HG03045 (cell line): ENCODE measurements around the gene ADARB2.
"Not testable (repeated sequence)": the region's sequence is repeated elsewhere in the genome, so short reads cannot be mapped to it uniquely, and the experiment has no call there.

Experiments used
- ATAC-seq: cut with Tn5 transposase; IDR thresholded peaks from one replicate; pipeline ENCODE4 v1.9.1; 2021; ENCODE audit warnings: mild to moderate bottlenecking, moderate library complexity; ENCODE audit not compliant: unreplicated experiment

The ADARB2 gene

DNA sequence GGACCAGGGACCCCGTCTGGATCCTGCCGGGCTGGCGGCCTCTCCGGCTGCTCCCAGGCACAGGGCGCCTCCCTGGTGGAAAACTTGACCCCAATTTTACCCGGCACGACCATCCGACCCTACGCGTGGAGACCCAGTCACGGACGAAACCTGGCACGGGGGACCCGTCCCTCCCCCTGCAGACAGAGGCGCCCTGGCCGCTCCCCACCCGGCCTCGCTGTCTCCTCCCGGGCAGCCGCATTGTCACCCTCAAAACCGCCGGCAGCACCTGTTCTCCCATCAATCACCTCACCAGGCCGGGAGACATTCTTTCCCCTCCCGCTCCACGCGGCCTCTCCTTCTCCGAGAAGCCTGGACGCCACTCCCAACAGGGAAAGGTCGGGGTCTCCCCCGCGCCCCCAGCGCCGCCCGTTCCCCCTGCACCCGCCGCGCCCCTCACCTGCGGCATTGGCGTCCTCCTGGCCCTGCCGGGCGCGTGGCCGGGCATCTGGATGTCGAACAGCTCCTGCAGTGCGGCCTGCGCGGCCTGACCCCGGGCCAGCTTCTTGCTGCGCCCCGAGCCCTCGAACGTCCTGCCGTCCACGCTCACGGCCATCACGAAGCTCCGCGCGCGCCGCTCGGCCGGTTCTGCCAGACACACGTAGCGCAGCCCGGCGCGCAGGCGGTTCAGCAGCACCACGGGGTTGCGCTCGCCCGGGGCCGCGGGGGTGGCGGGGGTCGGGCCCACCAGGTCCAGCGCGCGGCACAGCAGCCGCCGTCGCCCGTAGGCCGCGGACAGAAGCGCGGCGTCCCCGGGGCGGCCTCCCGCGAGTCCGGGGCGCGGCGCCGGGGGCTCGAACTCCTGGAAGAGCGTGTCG is 374.5 kb downstream of the ADARB2 start:
- ATAC-seq: no peak

DNA sequence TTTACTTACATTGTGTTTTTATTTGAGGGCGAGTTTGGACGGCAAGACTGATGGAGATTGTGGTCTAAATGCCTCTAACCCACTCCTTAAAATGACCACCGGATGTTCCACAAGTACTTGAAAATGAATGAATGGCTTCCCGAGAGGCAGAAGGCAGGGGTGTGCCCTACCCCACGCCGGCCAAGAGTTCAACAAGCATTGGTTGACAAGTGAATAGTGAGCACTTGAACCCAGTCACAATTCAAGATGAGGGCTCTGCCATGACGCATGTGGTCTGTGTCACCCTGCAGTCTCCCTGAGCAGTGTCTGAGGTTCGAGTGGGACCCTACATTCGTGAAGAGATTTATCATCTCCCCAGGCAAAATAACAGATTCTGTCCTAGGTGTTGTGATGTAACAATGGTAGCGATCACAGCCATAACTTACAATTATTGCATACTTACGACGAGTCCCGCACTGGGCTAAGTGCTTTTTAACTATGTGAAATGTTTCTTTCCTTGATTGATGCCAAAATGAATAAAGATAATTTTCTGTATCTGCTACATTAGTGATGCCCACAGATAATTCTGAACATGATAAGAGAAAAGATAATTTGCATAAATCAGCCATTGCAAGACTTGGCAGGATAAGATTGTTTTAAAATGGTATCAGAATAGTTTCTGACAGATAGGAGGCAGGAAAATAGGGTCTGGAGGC is 375.8 kb downstream of the ADARB2 start:
- no peak for ATAC-seq

GRCh38 chr10:1360558-1361164 is 376.7 kb downstream of the ADARB2 start:
- no peak for ATAC-seq

DNA sequence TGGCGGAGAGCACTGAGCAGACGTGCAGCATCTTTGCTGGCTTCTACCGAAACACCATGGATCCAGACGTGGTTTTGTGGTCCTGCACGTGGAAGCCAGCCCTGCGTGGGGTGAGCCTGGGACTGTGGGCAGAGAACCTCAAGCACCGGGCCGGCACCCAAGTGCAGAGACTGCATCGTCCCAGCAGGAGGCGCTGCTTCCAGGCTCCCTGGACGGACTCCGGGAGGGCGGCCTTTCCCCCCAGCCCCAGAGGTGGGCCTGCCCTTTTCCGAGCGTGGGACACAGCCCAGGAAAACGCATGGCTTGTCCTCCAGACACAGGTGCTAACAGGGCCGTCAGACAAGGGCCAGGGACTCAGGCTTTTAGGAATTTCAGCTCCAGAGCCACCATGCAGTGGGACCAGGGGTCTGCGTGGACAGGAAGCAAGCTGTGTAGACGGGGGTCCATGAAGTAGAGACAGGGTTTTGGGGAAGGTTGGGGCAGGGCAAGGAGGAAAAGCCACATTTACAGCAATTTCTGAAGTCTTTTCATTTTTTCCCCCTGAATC is 377.2 kb downstream of the ADARB2 start:
- no peak for ATAC-seq

GRCh38 chr10:1359626-1359955 is 377.7 kb downstream of the ADARB2 start:
- ATAC-seq: no peak

DNA sequence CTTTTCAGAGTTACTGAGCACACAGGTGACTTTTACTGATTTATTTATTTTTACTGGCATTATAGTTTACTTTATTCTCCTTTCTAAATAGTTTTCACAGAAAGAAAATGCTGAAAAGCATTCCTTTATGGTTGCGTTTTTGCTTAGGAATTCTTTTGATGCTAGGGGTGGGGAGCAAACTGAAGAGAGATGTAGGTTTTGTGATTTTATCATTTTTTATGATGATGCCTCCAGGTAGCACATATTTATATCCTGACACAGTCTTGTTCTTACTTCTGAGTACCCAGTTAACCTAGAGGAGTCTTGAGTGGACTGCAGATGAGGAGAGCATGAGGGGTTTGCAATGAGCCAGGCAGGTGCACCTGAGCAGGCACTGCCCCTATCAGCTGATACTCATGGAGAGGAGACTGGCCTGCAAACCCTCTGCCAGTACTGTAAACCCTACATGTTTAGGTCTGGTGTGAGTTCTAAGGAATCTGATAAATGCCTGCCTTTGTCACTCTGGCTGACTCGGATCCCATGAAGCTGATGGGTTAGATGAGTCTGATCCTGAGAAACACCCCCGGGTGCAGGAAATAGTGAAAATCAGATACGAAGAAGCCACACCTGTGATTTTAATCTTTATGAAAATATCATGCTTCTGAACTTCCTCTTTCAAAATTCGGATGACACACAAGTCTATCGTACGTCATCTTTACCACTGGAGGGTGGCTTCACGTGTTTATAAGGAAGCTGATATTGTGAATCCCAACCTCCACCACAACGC is 378.3 kb downstream of the ADARB2 start:
- no peak for ATAC-seq

DNA sequence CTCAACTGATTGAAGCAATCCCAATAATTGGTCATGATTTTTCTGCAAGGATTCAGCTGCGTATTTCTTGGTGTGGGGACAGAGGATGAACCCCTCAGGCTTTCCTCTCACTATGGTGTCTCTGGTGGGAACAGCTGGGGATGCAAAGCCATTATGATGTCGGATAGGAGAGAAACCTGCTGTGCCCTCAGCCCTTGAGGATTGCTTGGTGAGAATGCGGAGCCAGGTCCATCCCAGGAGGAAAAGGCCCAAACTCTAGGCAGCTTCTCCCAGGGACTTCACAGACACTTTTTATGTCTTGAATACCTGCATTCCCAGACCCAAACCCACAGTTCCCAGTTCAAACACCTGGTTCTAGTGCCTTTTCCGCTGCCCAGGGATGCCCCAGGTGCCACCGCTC is 379.2 kb downstream of the ADARB2 start:
- no peak for ATAC-seq

DNA sequence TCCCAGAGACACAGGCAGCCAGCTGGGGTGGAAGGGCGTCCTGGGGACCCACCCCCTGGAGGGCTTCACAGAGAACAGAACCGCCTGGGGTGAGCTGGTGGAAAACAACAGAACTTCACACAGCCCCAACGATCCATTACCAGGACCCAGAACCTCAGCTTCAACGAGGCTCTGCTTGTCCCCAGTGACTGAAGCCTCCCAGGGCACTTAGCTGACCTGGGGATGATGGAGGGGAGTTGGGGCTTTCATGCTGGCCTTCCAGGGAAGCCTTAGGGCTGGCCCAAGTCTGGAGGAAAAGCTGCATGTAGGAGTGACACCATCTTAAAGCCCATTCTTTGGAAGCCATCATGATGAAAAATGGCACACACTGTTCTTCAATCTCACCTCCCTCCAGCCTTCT is 381.0 kb downstream of the ADARB2 start:
- no peak for ATAC-seq

- no peak for ATAC-seq
These were observed 382.3 kb downstream of the ADARB2 start for GRCh38 chr10:1354809-1355710.

DNA sequence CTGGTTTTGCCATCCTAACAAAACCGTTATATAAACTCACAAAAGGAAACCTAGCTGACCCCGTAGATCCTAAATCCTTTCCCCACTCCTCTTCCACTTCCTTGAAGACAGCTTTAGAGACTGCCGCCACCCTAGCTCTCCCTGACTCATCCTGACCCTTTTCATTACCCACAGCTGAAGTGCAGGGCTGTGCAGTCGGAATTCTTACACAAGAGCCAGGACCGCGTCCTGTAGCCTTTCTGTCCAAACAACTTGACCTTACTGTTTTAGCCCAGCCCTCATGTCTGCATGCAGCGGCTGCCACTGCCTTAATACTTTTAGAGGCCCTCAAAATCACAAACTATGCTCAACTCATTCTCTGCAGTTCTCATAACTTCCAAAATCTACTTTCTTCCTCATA is 385.0 kb downstream of the ADARB2 start:
- ATAC-seq: not testable (repeated sequence)

DNA sequence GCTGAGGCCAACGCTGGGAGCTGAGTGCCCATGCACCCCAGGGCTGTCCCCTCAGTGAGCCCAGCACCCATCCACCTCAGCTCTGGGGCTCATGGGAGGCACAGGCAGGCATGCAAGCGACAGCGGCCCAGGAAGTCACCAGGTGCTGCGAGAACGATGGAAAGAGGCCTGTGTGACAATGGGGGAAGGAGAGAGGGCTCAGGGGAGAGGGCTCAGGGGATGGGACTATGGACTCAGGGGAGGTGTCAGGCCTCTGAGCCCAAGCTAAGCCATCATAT is 388.6 kb downstream of the ADARB2 start:
- no peak for ATAC-seq

- ATAC-seq: no peak
These were observed 389.2 kb downstream of the ADARB2 start for GRCh38 chr10:1347962-1348772.

- no peak for ATAC-seq
These were observed 389.8 kb downstream of the ADARB2 start for GRCh38 chr10:1347525-1347924.

- no peak for ATAC-seq
These were observed 391.1 kb downstream of the ADARB2 start for GRCh38 chr10:1346201-1346600.

DNA sequence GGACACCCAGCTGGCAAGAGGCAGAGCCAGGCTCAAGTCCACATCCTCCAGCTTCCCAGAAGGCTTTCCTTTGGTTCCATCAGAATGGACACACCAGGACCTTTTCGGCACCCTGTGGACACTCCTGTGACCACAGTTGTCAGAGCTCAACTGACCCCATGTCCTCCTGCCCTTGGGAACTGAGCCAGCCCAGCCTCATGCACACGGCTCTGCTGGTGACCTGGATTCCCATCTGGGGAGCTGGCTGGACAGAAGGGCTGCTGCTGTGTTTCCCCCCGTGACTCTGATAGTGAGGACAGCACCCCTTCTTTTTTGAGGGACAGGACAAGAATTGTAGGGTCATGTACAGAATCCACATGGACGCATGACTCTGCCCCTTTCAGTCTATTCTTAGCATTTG is 392.0 kb downstream of the ADARB2 start:
- ATAC-seq: no peak

- ATAC-seq: no peak
These were observed 392.5 kb downstream of the ADARB2 start for GRCh38 chr10:1344846-1345245.

DNA sequence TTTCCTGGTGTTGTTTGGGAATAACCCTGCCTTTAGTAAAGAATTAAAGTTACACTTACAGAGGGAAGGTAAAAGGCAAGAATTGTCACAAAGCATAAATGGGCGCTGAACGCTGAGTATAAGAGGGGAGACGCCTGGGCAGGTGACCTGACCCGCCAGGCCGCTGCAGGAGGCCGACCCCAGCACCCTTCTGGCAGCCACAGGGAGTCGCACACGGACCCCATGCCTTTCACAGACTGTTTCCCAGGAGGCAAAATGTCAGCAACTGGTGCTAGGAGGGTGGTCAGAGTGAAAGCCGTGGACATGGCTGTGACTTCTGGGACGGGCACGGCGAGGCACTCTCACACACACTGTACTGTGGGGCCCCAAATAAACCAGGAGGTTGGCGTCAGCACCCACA is 392.9 kb downstream of the ADARB2 start:
- no peak for ATAC-seq

GRCh38 chr10:1343176-1343575 is 394.1 kb downstream of the ADARB2 start:
- no peak for ATAC-seq

GRCh38 chr10:1341052-1341451 is 396.3 kb downstream of the ADARB2 start:
- ATAC-seq: not testable (repeated sequence)
